Measurements from ENCODE around the gene TMPRSS3.

Gene TMPRSS3

GRCh38 chr21:42396799-42397745 lies 1.2 kb upstream of the TMPRSS3 start:
- Histone ChIP-seq H3K4me3 (no peak overlapping the region), H3K27ac (no peak overlapping the region)
- TF ChIP-seq CTCF (IDR thresholded peaks at IDR 0.05), result no peak
- no peak for DNase-seq (ENCODE audit: low spot score)

GRCh38 chr21:42395302-42395701 lies 550 bp downstream of the TMPRSS3 start:
- H3K27ac ChIP-seq, result no peak overlapping the region
- no peak for DNase-seq (ENCODE audit: low spot score)
- TF ChIP-seq CTCF (IDR thresholded peaks at IDR 0.05), result no peak
- no peak overlapping the region for H3K4me3 ChIP-seq

GRCh38 chr21:42393443-42393950 lies 2.4 kb downstream of the TMPRSS3 start:
- no peak for DNase-seq (ENCODE audit: low spot score)
- H3K4me3 ChIP-seq, result no peak overlapping the region
- no peak for TF ChIP-seq CTCF (IDR thresholded peaks at IDR 0.05)
- no peak overlapping the region for H3K27ac ChIP-seq

GRCh38 chr21:42392731-42393442 lies 3.0 kb downstream of the TMPRSS3 start:
- DNase-seq (ENCODE audit: low spot score), result no peak
- TF ChIP-seq CTCF (IDR thresholded peaks at IDR 0.05), result no peak

GRCh38 chr21:42391297-42391696 lies 4.6 kb downstream of the TMPRSS3 start:
- DNase-seq (ENCODE audit: low spot score), result no peak
- no peak for TF ChIP-seq CTCF (IDR thresholded peaks at IDR 0.05)
- Histone ChIP-seq H3K4me3 (no peak overlapping the region), H3K27ac (no peak overlapping the region)

More at GRCh38 chr21:42392731-42393442, 3.0 kb downstream of the TMPRSS3 start:
- no peak overlapping the region for H3K4me3 ChIP-seq
- H3K27ac ChIP-seq, result no peak overlapping the region

- Histone ChIP-seq H3K27ac (no peak overlapping the region), H3K4me3 (no peak overlapping the region)
- no peak for DNase-seq (ENCODE audit: low spot score)
- no peak for TF ChIP-seq CTCF (IDR thresholded peaks at IDR 0.05)
These were observed 5.2 kb downstream of the TMPRSS3 start for GRCh38 chr21:42390696-42391095.
